ENCODE results near the gene MRTFA.

MRTFA gene

GRCh38 chr22:40410731-40411505 is 225.6 kb downstream of the MRTFA start:
- H3K36me3 ChIP-seq (ENCODE audit: control insufficient read depth, insufficient read depth, low read length) = peaks cover 30% of the 10 kb centered on the region
- no peaks in the 10 kb centered on the region for H3K9me3 ChIP-seq (ENCODE audit: control insufficient read depth, low read length)
- no peak overlapping the region for H3K4me3 ChIP-seq (ENCODE audit: low read length)
- no peaks in the 10 kb centered on the region for H3K27me3 ChIP-seq (ENCODE audit: control insufficient read depth, insufficient read depth, low read length)
- H3K9ac ChIP-seq (ENCODE audit: low read length) = no peak overlapping the region
- peaks cover 37% of the 10 kb centered on the region for H3K4me1 ChIP-seq (ENCODE audit: control insufficient read depth, insufficient read depth, low read length)

- H3K36me3 ChIP-seq (ENCODE audit: control insufficient read depth, insufficient read depth, low read length) = peaks cover 34% of the 10 kb centered on the region
Observed at GRCh38 chr22:40410272-40410671, 226.2 kb downstream of the MRTFA start.

GRCh38 chr22:40409613-40410113 is 226.9 kb downstream of the MRTFA start:
- no peaks in the 10 kb centered on the region for H3K9me3 ChIP-seq (ENCODE audit: control insufficient read depth, low read length)
- no peak overlapping the region for H3K4me3 ChIP-seq (ENCODE audit: low read length)
- H3K4me1 ChIP-seq (ENCODE audit: control insufficient read depth, insufficient read depth, low read length) = peaks cover 29% of the 10 kb centered on the region
- peak overlapping the region; percentile 17 for H3K9ac ChIP-seq (ENCODE audit: low read length)
- peaks cover 40% of the 10 kb centered on the region for H3K36me3 ChIP-seq (ENCODE audit: control insufficient read depth, insufficient read depth, low read length)
- H3K27me3 ChIP-seq (ENCODE audit: control insufficient read depth, insufficient read depth, low read length) = no peaks in the 10 kb centered on the region

More at GRCh38 chr22:40410272-40410671, 226.2 kb downstream of the MRTFA start:
- H3K27me3 ChIP-seq (ENCODE audit: control insufficient read depth, insufficient read depth, low read length) = no peaks in the 10 kb centered on the region
- no peaks in the 10 kb centered on the region for H3K9me3 ChIP-seq (ENCODE audit: control insufficient read depth, low read length)
- peaks cover 31% of the 10 kb centered on the region for H3K4me1 ChIP-seq (ENCODE audit: control insufficient read depth, insufficient read depth, low read length)
- peak overlapping the region; percentile 17 for H3K9ac ChIP-seq (ENCODE audit: low read length)
- no peak overlapping the region for H3K4me3 ChIP-seq (ENCODE audit: low read length)

GRCh38 chr22:40408718-40409612 is 227.6 kb downstream of the MRTFA start:
- H3K4me1 ChIP-seq (ENCODE audit: control insufficient read depth, insufficient read depth, low read length) = peaks cover 29% of the 10 kb centered on the region
- H3K4me3 ChIP-seq (ENCODE audit: low read length) = no peak overlapping the region
- no peaks in the 10 kb centered on the region for H3K27me3 ChIP-seq (ENCODE audit: control insufficient read depth, insufficient read depth, low read length)
- H3K36me3 ChIP-seq (ENCODE audit: control insufficient read depth, insufficient read depth, low read length) = peaks cover 42% of the 10 kb centered on the region
- H3K9me3 ChIP-seq (ENCODE audit: control insufficient read depth, low read length) = no peaks in the 10 kb centered on the region
- H3K9ac ChIP-seq (ENCODE audit: low read length) = peak overlapping the region; percentile 17

GRCh38 chr22:40407831-40408717 is 228.4 kb downstream of the MRTFA start:
- H3K9me3 ChIP-seq (ENCODE audit: control insufficient read depth, low read length) = no peaks in the 10 kb centered on the region
- H3K9ac ChIP-seq (ENCODE audit: low read length) = no peak overlapping the region
- H3K36me3 ChIP-seq (ENCODE audit: control insufficient read depth, insufficient read depth, low read length) = peaks cover 42% of the 10 kb centered on the region
- H3K27me3 ChIP-seq (ENCODE audit: control insufficient read depth, insufficient read depth, low read length) = no peaks in the 10 kb centered on the region
- peaks cover 29% of the 10 kb centered on the region for H3K4me1 ChIP-seq (ENCODE audit: control insufficient read depth, insufficient read depth, low read length)
- H3K4me3 ChIP-seq (ENCODE audit: low read length) = no peak overlapping the region

GRCh38 chr22:40407021-40407761 is 229.3 kb downstream of the MRTFA start:
- H3K4me1 ChIP-seq (ENCODE audit: control insufficient read depth, insufficient read depth, low read length) = peaks cover 29% of the 10 kb centered on the region
- H3K4me3 ChIP-seq (ENCODE audit: low read length) = no peak overlapping the region
- H3K27me3 ChIP-seq (ENCODE audit: control insufficient read depth, insufficient read depth, low read length) = no peaks in the 10 kb centered on the region
- H3K9ac ChIP-seq (ENCODE audit: low read length) = no peak overlapping the region
- H3K9me3 ChIP-seq (ENCODE audit: control insufficient read depth, low read length) = no peaks in the 10 kb centered on the region
- peaks cover 42% of the 10 kb centered on the region for H3K36me3 ChIP-seq (ENCODE audit: control insufficient read depth, insufficient read depth, low read length)

- H3K9ac ChIP-seq (ENCODE audit: low read length) = no peak overlapping the region
- H3K36me3 ChIP-seq (ENCODE audit: control insufficient read depth, insufficient read depth, low read length) = peaks cover 42% of the 10 kb centered on the region
- H3K27me3 ChIP-seq (ENCODE audit: control insufficient read depth, insufficient read depth, low read length) = no peaks in the 10 kb centered on the region
- H3K4me3 ChIP-seq (ENCODE audit: low read length) = no peak overlapping the region
- H3K9me3 ChIP-seq (ENCODE audit: control insufficient read depth, low read length) = no peaks in the 10 kb centered on the region
- H3K4me1 ChIP-seq (ENCODE audit: control insufficient read depth, insufficient read depth, low read length) = peaks cover 29% of the 10 kb centered on the region
Observed at GRCh38 chr22:40406063-40406890, 230.2 kb downstream of the MRTFA start.

GRCh38 chr22:40405178-40406062 is 231.1 kb downstream of the MRTFA start:
- Histone ChIP-seq H3K9me3 (ENCODE audit: control insufficient read depth, low read length) (no peaks in the 10 kb centered on the region), H3K27me3 (ENCODE audit: control insufficient read depth, insufficient read depth, low read length) (no peaks in the 10 kb centered on the region), H3K36me3 (ENCODE audit: control insufficient read depth, insufficient read depth, low read length) (peaks cover 42% of the 10 kb centered on the region), H3K9ac (ENCODE audit: low read length) (no peak overlapping the region), H3K4me1 (ENCODE audit: control insufficient read depth, insufficient read depth, low read length) (peaks cover 24% of the 10 kb centered on the region), H3K4me3 (ENCODE audit: low read length) (no peak overlapping the region)

GRCh38 chr22:40404251-40405177 is 232.0 kb downstream of the MRTFA start:
- no peaks in the 10 kb centered on the region for H3K27me3 ChIP-seq (ENCODE audit: control insufficient read depth, insufficient read depth, low read length)
- peaks cover 35% of the 10 kb centered on the region for H3K36me3 ChIP-seq (ENCODE audit: control insufficient read depth, insufficient read depth, low read length)

More at GRCh38 chr22:40404251-40405177, 232.0 kb downstream of the MRTFA start:
- H3K9me3 ChIP-seq (ENCODE audit: control insufficient read depth, low read length) = no peaks in the 10 kb centered on the region
- peaks cover 19% of the 10 kb centered on the region for H3K4me1 ChIP-seq (ENCODE audit: control insufficient read depth, insufficient read depth, low read length)
- H3K9ac ChIP-seq (ENCODE audit: low read length) = no peak overlapping the region
- H3K4me3 ChIP-seq (ENCODE audit: low read length) = no peak overlapping the region

Data from mucosa of stomach (tissue), 1 donor.